Raji (cell line): ENCODE results near the gene FAM120B.

Experiments used
- POLR2A ChIP-seq: IDR thresholded peaks from 2 replicates; pipeline ENCODE4 v1.6.1; 2011; ENCODE audit warnings: low read depth, low read length, control low read depth; ENCODE audit not compliant: insufficient read depth

FAM120B gene

GRCh38 chr6:170289951-170290295, 16.6 kb upstream of the FAM120B start:
- TF ChIP-seq POLR2A = no peak

DNA sequence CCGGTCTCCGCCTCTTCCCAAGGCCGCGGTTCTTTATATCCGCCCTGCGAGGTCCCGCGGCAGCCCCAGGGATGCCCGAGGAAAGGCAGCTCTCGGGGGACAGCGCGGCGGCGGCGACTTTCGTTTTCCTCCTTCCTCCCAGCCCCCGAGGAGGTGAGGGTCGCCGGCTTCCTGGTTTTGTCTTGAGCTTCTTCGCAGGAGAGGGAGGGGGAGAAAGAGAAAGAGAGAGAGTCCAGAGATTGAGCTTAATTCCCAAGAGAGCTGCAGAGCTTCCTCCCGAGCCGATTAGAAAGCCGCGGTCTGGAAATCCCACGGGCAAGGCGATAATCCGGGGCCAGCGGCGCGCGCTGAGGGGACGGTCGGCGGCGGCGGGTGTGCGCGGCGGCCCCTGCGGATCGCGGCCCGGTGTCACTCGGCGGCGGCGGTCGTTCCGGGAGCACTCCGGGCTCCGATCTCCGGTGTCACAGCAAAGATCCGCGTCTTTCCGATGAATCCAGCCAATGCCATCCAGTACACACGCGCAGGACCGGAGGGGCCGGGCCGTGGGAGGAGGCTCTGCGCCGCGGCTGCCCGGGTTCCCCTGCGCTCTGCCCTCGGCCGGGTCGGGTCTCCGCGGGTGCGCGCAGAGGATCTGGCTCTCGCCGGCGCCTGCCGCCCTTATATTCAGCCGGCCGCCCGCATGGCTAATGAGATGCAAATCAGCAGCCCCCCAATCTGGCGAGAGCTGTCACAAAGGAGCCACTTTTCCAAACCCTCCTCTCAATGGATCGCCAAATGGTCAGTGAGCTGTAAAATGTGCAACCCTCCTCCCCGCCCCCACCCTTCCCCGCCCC, 16.0 kb upstream of the FAM120B start, which contains the start of gene DLL1:
DLL1 (minus strand) TSS at position 783 of the 833 bp plus-strand sequence. CDS start 939 bp downstream, outside the sequence.
- TF ChIP-seq POLR2A = no peak

GRCh38 chr6:170291271-170292110, 15.1 kb upstream of the FAM120B start:
- TF ChIP-seq POLR2A = no peak

DNA sequence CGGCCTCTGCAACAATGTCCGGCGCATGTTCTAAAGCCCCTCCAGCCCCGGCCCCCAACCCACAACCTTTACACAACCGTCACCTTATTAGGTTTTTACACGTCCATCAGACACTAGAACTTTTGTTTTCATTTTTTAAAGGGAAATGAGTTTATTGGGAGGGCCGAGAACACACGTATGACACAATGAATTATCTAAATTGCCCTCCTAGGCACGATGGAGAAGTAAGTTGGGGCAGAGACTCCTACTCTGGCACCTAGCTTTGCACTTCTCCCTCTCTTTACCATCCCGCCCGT, 14.5 kb upstream of the FAM120B start:
- no peak for TF ChIP-seq POLR2A

DNA sequence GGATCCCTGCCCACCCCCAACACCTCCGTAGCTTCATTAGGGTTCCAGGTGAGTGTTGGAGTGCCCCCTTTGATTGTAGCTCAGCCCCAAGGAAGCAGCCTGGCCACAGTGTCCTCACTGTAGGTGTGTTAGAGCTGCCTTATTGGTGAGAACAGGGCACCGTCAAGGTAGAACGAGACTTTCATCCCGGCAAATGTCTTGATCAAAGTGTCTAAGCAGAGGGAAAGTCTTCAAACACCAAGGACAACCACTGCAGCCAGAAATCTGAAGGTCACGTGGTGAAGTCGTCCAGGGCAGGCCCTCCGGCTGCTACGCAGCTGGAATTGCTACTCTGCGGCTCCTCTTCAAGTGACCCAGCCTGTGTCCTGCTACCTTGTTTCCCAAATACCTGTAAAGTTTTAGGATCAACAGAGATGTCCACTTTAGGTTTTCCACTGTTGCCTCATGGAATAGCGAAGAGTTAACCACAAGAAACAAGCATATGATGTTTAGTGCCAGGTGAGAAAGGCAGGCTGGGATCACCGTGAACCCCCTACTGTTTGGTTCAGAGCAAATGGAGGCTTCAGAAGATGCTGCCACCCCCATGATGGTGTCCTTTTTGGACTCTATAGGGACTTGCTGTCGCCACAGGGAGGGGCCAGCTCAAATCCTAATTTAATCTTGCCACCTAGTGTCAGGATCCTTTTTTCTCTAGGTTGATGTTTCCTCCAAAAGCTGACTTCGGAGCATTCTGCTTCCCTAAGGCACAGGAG, 14.0 kb upstream of the FAM120B start:
- TF ChIP-seq POLR2A = no peak

- no peak for TF ChIP-seq POLR2A
Measured at GRCh38 chr6:170293341-170294231, 13.0 kb upstream of the FAM120B start.

DNA sequence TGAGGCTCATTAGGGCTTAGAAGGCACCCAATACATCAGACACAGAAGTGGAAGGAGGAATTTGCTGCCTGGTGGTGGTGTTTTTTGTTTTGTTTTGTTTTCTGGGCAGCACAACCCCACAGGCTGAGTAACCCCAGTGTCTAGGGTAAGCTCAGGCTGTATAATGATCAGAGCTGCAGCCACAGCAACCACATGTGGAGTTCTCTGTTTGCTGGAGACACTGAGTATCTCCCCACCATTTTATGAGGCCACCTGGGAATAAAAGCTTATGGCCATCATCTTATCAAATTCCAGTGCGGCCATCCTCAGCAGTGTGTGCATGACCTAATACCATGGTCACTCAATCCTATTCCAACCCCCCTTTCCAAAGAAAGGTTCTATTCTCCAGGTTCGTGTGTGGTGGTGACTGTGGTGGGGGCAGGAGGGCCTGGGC, 12.2 kb upstream of the FAM120B start:
- TF ChIP-seq POLR2A = no peak

GRCh38 chr6:170294813-170295509, 11.6 kb upstream of the FAM120B start:
- TF ChIP-seq POLR2A = no peak

- TF ChIP-seq POLR2A = no peak
Measured at GRCh38 chr6:170295510-170296422, 10.8 kb upstream of the FAM120B start.

DNA sequence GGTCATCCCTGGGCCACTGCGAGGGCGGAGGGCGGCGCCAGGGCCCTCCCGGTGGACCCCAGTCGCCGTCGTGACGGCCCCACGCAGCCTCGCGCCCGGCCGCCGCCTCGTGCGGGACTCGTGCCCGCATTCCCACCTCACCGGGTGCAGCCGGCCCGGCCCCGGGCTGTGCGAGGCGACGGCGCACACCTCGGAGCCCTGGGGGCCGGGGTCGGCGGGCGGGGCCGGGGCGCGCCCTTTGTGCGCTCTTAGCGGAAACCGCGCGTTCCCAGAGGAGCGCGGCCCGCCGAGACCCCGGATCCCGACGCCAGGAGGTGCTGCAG, 10.2 kb upstream of the FAM120B start:
- TF ChIP-seq POLR2A = no peak

DNA sequence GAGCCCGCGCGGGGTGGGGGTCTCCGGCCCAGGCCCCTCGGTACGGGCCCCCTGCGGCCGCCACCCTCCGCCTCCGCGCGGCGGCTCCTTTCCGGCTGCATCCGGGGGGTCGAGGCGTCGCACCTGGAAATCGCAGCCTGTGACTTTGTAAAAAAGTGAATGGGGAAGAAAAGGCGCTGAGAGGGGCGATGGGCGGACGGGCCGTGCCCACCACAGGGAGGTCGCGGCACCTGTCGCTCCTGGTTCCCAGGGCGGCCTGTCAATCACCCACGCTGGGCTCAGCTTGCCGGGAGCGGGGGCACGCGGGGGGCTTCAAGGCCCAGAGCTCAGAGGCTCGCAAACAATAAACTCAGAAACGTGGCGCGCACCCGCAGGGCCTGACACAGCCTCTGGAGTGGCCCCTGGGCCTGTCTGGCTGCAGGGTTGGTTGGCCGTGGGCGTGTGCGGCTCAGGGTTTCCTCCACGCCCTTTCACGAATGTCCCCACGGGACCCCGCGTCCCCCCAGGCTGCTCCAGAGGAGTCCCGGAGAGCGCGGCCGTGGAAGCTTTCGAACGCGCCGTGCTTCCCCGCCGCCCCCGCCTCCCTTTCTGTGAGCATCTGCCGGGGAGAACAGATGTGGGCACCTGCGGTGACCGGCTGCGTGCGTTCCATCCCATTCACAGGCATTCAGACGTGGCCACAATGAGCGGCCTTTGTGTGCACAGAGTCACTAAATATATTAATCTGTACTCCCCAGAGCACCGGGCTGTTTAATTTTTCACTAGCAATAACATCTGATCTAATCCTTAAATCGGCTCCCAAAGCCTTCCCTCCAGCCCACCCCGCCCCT, 9.6 kb upstream of the FAM120B start:
- no peak for TF ChIP-seq POLR2A
